ENCODE measurements around the gene MAP4K1.
"Not testable (repeated sequence)": the region's sequence is repeated elsewhere in the genome, so short reads cannot be mapped to it uniquely, and the experiment has no call there.

Gene MAP4K1

GRCh38 chr19:38618590-38619360 is 1.0 kb upstream of the MAP4K1 start, which contains the start of gene EIF3K:
EIF3K (plus strand) TSS chr19:38619188; CDS start chr19:38619269, 81 bp downstream.
- no peaks in the 10 kb centered on the region for H3K27me3 Mint-ChIP-seq
- peak within 1 kb of the TSS; percentile 99 for H3K4me3 Mint-ChIP-seq
- peaks cover 55% of the 10 kb centered on the region for H3K4me1 Mint-ChIP-seq (ENCODE audit: low read depth)
- H3K27ac Mint-ChIP-seq, result peak within 1 kb of the TSS; percentile 99
- H3K9me3 Mint-ChIP-seq, result no peaks in the 10 kb centered on the region
- peaks cover 91% of the 10 kb centered on the region for H3K36me3 Mint-ChIP-seq (ENCODE audit: low read depth)
- DNase-seq, result peak; percentile 99

GRCh38 chr19:38617283-38617763 is 430 bp downstream of the MAP4K1 start:
- no peaks in the 10 kb centered on the region for H3K9me3 Mint-ChIP-seq
- no peak for DNase-seq
- peaks cover 89% of the 10 kb centered on the region for H3K36me3 Mint-ChIP-seq (ENCODE audit: low read depth)
- H3K4me1 Mint-ChIP-seq (ENCODE audit: low read depth), result peaks cover 57% of the 10 kb centered on the region
- H3K27me3 Mint-ChIP-seq, result no peaks in the 10 kb centered on the region
- peak overlapping the region; percentile 99 for H3K27ac Mint-ChIP-seq
- peak overlapping the region; percentile 99 for H3K4me3 Mint-ChIP-seq

DNA sequence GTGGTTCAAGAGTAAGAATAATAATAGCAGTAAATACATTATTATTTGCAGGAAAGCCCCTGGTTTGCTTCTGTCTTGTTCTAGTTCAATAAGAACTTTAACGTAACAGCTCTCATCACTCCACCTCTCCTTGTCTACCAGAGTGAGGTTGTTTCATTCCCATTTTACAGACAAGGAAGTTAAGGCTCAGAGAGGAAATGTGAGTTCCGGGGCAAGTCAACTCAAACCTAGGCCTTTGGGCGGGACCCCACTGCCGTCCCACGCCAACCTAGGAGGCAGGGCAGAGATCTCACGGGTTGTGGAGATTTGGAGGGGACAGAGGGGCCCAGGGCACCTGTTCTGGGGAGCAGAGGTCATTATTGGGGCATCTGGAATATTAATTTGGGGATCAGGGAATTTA is 1.5 kb downstream of the MAP4K1 start:
- H3K4me3 Mint-ChIP-seq, result peak overlapping the region; percentile 99
- H3K9me3 Mint-ChIP-seq, result no peaks in the 10 kb centered on the region
- peaks cover 54% of the 10 kb centered on the region for H3K4me1 Mint-ChIP-seq (ENCODE audit: low read depth)

DNA sequence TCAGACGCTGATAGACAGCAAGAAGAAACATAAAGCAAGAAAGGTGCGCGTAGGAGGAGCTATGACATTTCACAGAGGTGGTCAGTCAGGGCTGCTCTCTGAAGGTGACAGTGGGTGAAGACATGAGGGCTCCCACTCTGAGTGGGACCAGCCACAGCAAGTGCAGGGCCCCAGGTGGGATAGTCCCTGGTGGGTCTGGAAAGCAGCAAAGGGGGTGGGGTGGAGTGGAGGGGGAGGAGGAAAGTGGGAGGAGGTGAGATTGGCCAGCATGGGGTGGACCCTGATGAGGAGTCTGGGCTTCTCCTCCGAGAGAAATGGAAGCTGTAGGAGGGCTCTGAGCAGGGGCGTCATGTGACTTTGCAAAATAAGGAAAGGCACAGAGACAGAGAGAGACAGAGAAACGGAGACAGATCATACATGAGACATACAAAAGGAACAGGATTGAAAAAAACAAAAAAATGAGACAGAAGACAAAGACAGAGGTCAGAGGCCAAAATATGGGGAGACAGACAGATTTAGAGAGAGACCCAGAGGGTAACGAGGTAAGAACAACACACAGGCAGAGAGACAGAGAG is 2.7 kb downstream of the MAP4K1 start:
- no peak for DNase-seq
- peaks cover 82% of the 10 kb centered on the region for H3K36me3 Mint-ChIP-seq (ENCODE audit: low read depth)
- peak overlapping the region; percentile 81 for H3K27ac Mint-ChIP-seq
- H3K4me3 Mint-ChIP-seq, result peak overlapping the region; percentile 99
- peaks cover 49% of the 10 kb centered on the region for H3K4me1 Mint-ChIP-seq (ENCODE audit: low read depth)
- H3K27me3 Mint-ChIP-seq, result no peaks in the 10 kb centered on the region
- H3K9me3 Mint-ChIP-seq, result no peaks in the 10 kb centered on the region

More for the DNA sequence above, 1.5 kb downstream of the MAP4K1 start:
- no peaks in the 10 kb centered on the region for H3K27me3 Mint-ChIP-seq
- H3K27ac Mint-ChIP-seq, result peak overlapping the region; percentile 99
- no peak for DNase-seq
- peaks cover 84% of the 10 kb centered on the region for H3K36me3 Mint-ChIP-seq (ENCODE audit: low read depth)

DNA sequence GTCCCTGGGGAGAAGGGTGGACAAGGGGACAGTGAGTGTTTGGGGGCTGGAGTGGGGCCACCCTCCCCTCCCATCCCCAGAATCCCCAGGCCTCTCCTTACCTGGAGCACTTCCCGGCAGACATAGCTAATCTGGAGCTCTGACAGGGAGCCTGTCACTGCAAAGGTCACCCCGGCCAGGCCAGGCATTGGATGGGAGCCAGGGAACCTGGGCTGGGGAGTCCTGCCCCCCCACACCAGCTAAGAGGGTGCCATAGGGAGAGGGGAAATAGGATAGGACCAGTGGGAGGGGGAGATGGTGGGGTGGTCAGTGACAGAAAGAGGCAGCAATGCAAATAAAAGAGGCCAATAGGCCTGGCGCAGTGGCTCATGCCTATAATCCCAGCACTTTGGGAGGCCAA is 3.5 kb downstream of the MAP4K1 start:
- H3K36me3 Mint-ChIP-seq (ENCODE audit: low read depth), result peaks cover 82% of the 10 kb centered on the region

GRCh38 chr19:38606131-38606530 is 11.6 kb downstream of the MAP4K1 start:
- peaks cover 68% of the 10 kb centered on the region for H3K36me3 Mint-ChIP-seq (ENCODE audit: low read depth)

More for the DNA sequence above, 3.5 kb downstream of the MAP4K1 start:
- H3K4me3 Mint-ChIP-seq, result no peak overlapping the region
- H3K27ac Mint-ChIP-seq, result peak overlapping the region; percentile 50
- no peak for DNase-seq
- peaks cover 43% of the 10 kb centered on the region for H3K4me1 Mint-ChIP-seq (ENCODE audit: low read depth)
- H3K9me3 Mint-ChIP-seq, result no peaks in the 10 kb centered on the region
- H3K27me3 Mint-ChIP-seq, result no peaks in the 10 kb centered on the region

GRCh38 chr19:38602856-38603255 is 14.9 kb downstream of the MAP4K1 start:
- not testable (repeated sequence) for H3K4me1 Mint-ChIP-seq (ENCODE audit: low read depth); H3K27me3 Mint-ChIP-seq; DNase-seq; H3K4me3 Mint-ChIP-seq; H3K9me3 Mint-ChIP-seq; H3K27ac Mint-ChIP-seq
- H3K36me3 Mint-ChIP-seq (ENCODE audit: low read depth), result peaks cover 54% of the 10 kb centered on the region

More at GRCh38 chr19:38606131-38606530, 11.6 kb downstream of the MAP4K1 start:
- H3K9me3 Mint-ChIP-seq, result no peaks in the 10 kb centered on the region
- peaks cover 2% of the 10 kb centered on the region for H3K4me1 Mint-ChIP-seq (ENCODE audit: low read depth)
- no peak overlapping the region for H3K27ac Mint-ChIP-seq
- DNase-seq, result no peak
- no peak overlapping the region for H3K4me3 Mint-ChIP-seq
- no peaks in the 10 kb centered on the region for H3K27me3 Mint-ChIP-seq

DNA sequence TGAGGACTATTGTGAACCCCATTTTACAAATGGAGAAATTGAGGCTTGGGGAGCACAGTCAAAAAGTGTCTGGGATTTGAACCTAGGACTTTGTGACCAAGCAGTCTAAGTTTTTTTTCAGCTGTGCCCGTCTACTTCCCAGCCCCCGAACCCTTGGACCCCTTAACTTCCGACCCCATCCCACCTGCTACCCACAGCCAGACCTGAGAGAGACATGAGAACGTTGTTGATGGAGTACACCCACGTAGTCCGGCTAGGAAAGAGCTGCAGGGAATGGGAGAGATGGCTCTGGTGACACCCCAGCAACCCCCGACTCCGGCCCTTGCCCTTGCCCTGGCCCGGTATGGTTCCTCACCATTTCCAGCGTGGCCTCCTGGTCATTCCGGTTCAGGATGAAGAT is 18.0 kb downstream of the MAP4K1 start:
- peaks cover 57% of the 10 kb centered on the region for H3K36me3 Mint-ChIP-seq (ENCODE audit: low read depth)
- peaks cover 2% of the 10 kb centered on the region for H3K4me1 Mint-ChIP-seq (ENCODE audit: low read depth)
- H3K27ac Mint-ChIP-seq, result peak overlapping the region; percentile 20
- no peak overlapping the region for H3K4me3 Mint-ChIP-seq
- no peak for DNase-seq
- no peaks in the 10 kb centered on the region for H3K9me3 Mint-ChIP-seq
- H3K27me3 Mint-ChIP-seq, result no peaks in the 10 kb centered on the region

- Mint-ChIP-seq H3K36me3 (ENCODE audit: low read depth) (peaks cover 70% of the 10 kb centered on the region), H3K27ac (peak overlapping the region; percentile 45), H3K4me3 (no peak overlapping the region), H3K27me3 (no peaks in the 10 kb centered on the region), H3K4me1 (ENCODE audit: low read depth) (peaks cover 2% of the 10 kb centered on the region), H3K9me3 (no peaks in the 10 kb centered on the region)
- no peak for DNase-seq
Measured at GRCh38 chr19:38597075-38597474, 20.7 kb downstream of the MAP4K1 start.

DNA sequence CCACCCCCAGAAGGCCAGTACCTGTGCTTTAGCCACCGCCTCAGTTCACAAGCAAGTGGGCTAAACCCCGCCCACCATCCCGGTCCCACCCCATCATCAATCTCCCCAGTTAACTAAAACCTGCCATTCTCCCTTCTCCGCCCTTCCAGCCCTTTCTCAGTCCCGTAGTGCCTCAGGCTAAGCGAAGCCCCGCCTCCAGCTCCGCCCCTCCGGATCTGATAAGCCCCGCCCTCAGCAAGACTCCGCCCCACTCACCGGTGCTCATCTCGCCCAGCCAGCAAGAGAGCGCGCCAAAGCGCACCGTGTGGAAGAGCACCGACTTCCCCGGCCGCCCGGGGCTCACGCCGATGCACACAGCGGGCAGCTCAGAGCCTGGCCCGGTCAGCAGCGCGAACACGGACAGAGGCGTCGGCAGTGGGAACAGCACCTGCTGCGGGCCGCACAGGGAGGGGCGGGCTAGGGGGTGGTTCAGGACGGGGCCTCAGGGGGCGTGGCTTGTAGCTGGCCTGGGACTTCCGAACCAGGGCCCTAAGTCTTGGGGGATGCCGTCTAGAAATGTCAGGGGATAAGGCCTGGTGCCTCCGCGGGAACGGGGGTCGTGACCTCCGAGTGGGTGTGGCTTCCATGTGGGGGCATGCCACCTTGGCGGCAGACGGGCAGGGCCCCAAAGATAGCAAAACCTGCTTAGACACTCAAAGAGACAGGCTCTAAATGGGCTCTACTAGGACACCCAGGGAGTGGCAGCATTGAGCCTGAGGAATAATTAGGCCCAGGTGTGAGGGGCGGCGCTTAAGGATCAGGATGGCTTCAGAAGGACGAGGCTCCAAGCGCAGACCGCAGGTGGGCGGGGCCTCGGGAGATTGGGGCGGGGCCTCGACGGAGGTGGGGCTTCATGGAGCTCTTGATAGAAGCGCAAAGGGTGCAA is 21.4 kb downstream of the MAP4K1 start:
- Mint-ChIP-seq H3K9me3 (no peaks in the 10 kb centered on the region), H3K27ac (peak overlapping the region; percentile 33), H3K36me3 (ENCODE audit: low read depth) (peaks cover 70% of the 10 kb centered on the region), H3K4me3 (no peak overlapping the region), H3K4me1 (ENCODE audit: low read depth) (peaks cover 2% of the 10 kb centered on the region), H3K27me3 (no peaks in the 10 kb centered on the region)
- peak; percentile 63 for DNase-seq

DNA sequence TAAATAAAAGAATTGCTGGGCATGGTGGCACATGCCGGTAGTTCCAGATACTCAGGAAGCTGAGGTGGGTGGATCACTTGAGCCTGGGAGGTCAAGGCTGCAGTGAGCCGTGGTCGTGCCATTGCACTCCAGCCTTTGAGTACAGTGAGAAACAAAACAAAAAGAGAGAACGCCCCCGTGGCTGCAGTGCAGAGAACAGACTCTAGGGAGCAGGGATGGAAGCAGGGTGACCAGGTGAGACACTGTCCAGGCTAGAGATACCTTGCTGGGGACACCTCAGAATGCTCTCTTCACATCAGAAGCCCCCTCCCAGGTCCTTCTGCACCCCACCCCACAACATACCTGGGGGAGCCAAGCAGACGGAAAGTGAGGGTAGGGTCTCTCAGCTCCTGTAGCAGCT is 24.8 kb downstream of the MAP4K1 start:
- Mint-ChIP-seq H3K9me3 (no peaks in the 10 kb centered on the region), H3K4me1 (ENCODE audit: low read depth) (peaks cover 2% of the 10 kb centered on the region), H3K36me3 (ENCODE audit: low read depth) (peaks cover 78% of the 10 kb centered on the region), H3K27me3 (no peaks in the 10 kb centered on the region), H3K4me3 (no peak overlapping the region), H3K27ac (no peak overlapping the region)
- no peak for DNase-seq

- DNase-seq, result no peak
- H3K36me3 Mint-ChIP-seq (ENCODE audit: low read depth), result peaks cover 47% of the 10 kb centered on the region
- no peaks in the 10 kb centered on the region for H3K27me3 Mint-ChIP-seq
- H3K4me3 Mint-ChIP-seq, result no peak overlapping the region
- H3K4me1 Mint-ChIP-seq (ENCODE audit: low read depth), result peaks cover 4% of the 10 kb centered on the region
- H3K27ac Mint-ChIP-seq, result peak overlapping the region; percentile 2
- H3K9me3 Mint-ChIP-seq, result no peaks in the 10 kb centered on the region
Measured at GRCh38 chr19:38588041-38588440, 29.7 kb downstream of the MAP4K1 start.

DNA sequence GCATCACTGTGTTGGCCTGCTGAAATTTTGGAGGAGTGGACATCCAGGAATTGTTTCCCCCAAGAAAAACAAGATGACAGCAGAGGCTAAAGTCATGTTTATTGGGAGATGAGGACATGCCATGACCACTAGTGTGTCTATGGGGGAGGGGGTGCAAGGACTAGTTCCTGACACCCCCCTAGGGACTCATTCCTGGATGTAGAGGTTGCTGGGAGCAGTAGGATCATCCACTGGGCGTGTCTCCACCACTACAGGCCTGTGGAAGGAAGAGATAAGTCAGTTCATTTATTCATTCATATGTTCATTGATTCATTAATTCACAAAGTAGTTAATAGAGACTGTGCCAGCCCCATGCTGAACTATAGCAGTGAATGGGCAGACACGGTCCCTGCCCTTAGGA is 30.2 kb downstream of the MAP4K1 start:
- Mint-ChIP-seq H3K27ac (no peak overlapping the region), H3K4me3 (no peak overlapping the region), H3K27me3 (no peaks in the 10 kb centered on the region), H3K4me1 (ENCODE audit: low read depth) (peaks cover 6% of the 10 kb centered on the region), H3K36me3 (ENCODE audit: low read depth) (peaks cover 44% of the 10 kb centered on the region), H3K9me3 (no peaks in the 10 kb centered on the region)
- no peak for DNase-seq

DNA sequence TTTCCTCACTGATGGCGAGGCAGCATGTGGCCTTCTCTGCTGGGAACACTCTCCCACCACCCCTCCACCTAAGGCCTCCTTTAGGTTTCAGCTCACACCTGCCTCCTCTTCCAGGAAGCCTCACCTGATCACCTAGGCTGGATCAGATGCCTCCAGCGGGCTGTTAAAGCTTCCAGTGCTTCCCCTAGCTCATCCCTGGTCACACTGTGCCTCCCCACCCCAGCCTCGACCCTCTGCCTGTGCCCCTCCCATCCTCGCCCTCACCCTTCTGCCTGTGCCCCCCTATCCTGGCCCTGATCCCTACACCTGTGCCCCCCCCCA is 33.8 kb downstream of the MAP4K1 start:
- Mint-ChIP-seq H3K4me1 (ENCODE audit: low read depth) (peaks cover 13% of the 10 kb centered on the region), H3K27me3 (no peaks in the 10 kb centered on the region), H3K9me3 (no peaks in the 10 kb centered on the region), H3K36me3 (ENCODE audit: low read depth) (peaks cover 19% of the 10 kb centered on the region), H3K27ac (peak overlapping the region; percentile 23), H3K4me3 (no peak overlapping the region)
- DNase-seq, result no peak
